Thoracic aorta (tissue), 2 donors: Measurements from ENCODE around the gene HIPK4. TPM values are rescaled to one million over a fixed set of nuclear protein-coding genes. Genes with fewer than 3 reads are reported as not detected.
"Not testable (repeated sequence)": the region's sequence is repeated elsewhere in the genome, so short reads cannot be mapped to it uniquely, and the experiment has no call there.

Experiments
- ATAC-seq: fragments of 150-250 bp; one replicate; pipeline ENCODE4 v1.8.0; 2017; ENCODE audit warnings: low read depth; ENCODE audit not compliant: insufficient number of reproducible peaks, low FRiP score
- DNase-seq: peaks from one replicate; pipeline ENCODE4 v3.0.0-alpha.2; 2020; ENCODE audit warnings: low spot score
- H3K27ac ChIP-seq, 2 donors: fragments of 200-600 bp; sonication (generic); 1 replicate in 1 of 2; 2 replicates in 1 of 2; pipeline ENCODE4 v1.5.1; 2016; ENCODE audit warnings: mild to moderate bottlenecking in 2 of 2, moderate library complexity in 2 of 2
- H3K27me3 ChIP-seq: fragments of 200-600 bp; sonication (generic); replicated peaks from 2 replicates; pipeline ENCODE4 v1.6.0; 2016; ENCODE audit warnings: mild to moderate bottlenecking; ENCODE audit not compliant: insufficient read depth
- H3K36me3 ChIP-seq: fragments of 200-600 bp; sonication (generic); one replicate; pipeline ENCODE4 v1.5.1; 2016
- H3K4me1 ChIP-seq, 2 donors: fragments of 200-600 bp; sonication (generic); 1 replicate in 1 of 2; 2 replicates in 1 of 2; pipeline versions ENCODE4 v1.5.1 to v1.6.0; 2016; ENCODE audit warnings: low read depth in 2 of 2, mild to moderate bottlenecking in 1 of 2; ENCODE audit not compliant: control insufficient read depth in 1 of 2
- H3K4me3 ChIP-seq: fragments of 200-600 bp; sonication (generic); 2 replicates; pipeline ENCODE4 v1.5.1; 2016; ENCODE audit warnings: mild to moderate bottlenecking
- H3K9me3 ChIP-seq: fragments of 200-600 bp; sonication (generic); 2 replicates; pipeline ENCODE4 v1.5.1; 2016
- total RNA-seq, 2 donors: library from RNA; depleted of rRNA; stranded (reverse); fragments of >200 nt; gene quantifications; one replicate each; pipeline versions ENCODE4 v1.1.0 to v1.2.3, GENCODE V29; 2016
- TF ChIP-seq, protein P1 (sequence below): fragments of 200-600 bp; sonication (generic); IDR thresholded peaks from one replicate; pipeline ENCODE4 v1.5.1; 2019; ENCODE audit warnings: antibody characterized with exemption

Gene HIPK4
- total RNA-seq, 2 donors from 2014 or later = not detected

- TF ChIP-seq, protein P1, sequence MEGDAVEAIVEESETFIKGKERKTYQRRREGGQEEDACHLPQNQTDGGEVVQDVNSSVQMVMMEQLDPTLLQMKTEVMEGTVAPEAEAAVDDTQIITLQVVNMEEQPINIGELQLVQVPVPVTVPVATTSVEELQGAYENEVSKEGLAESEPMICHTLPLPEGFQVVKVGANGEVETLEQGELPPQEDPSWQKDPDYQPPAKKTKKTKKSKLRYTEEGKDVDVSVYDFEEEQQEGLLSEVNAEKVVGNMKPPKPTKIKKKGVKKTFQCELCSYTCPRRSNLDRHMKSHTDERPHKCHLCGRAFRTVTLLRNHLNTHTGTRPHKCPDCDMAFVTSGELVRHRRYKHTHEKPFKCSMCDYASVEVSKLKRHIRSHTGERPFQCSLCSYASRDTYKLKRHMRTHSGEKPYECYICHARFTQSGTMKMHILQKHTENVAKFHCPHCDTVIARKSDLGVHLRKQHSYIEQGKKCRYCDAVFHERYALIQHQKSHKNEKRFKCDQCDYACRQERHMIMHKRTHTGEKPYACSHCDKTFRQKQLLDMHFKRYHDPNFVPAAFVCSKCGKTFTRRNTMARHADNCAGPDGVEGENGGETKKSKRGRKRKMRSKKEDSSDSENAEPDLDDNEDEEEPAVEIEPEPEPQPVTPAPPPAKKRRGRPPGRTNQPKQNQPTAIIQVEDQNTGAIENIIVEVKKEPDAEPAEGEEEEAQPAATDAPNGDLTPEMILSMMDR = no peak
- no peaks in the 10 kb centered on the region for H3K9me3 ChIP-seq
- no peak within 1 kb of the TSS for H3K27ac ChIP-seq
- no peaks in the 10 kb centered on the region for H3K27me3 ChIP-seq
- H3K36me3 ChIP-seq = no peaks in the 10 kb centered on the region
- H3K4me1 ChIP-seq = peaks cover 4 to 9% of the 10 kb centered on the region in 2 donors
- DNase-seq (no peak), ATAC-seq (no peak)
- H3K4me3 ChIP-seq = no peak within 1 kb of the TSS
These were observed 23.4 kb upstream of the HIPK4 start, which contains the start of gene PRX for GRCh38 chr19:40413291-40413845. PRX (minus strand) TSS chr19:40413378; CDS start chr19:40407932, 5,446 bp downstream.

GRCh38 chr19:40412866-40413265 lies 22.9 kb upstream of the HIPK4 start:
- DNase-seq (no peak), ATAC-seq (no peak)
- Histone ChIP-seq H3K36me3 (no peaks in the 10 kb centered on the region), H3K4me3 (no peak overlapping the region), H3K27me3 (no peaks in the 10 kb centered on the region), H3K9me3 (no peaks in the 10 kb centered on the region), H3K4me1 (peaks cover 4 to 9% of the 10 kb centered on the region in 2 donors), H3K27ac (no peak overlapping the region)
- TF ChIP-seq, protein P1 = no peak

GRCh38 chr19:40411958-40412499 lies 22.0 kb upstream of the HIPK4 start:
- Histone ChIP-seq H3K27me3 (no peaks in the 10 kb centered on the region), H3K9me3 (no peaks in the 10 kb centered on the region), H3K36me3 (no peaks in the 10 kb centered on the region), H3K27ac (peak overlapping the region in 1 of 2 donors; percentile 4), H3K4me1 (peaks cover 4 to 9% of the 10 kb centered on the region in 2 donors), H3K4me3 (no peak overlapping the region)
- DNase-seq (no peak), ATAC-seq (no peak)
- TF ChIP-seq, protein P1 = no peak

GRCh38 chr19:40411125-40411842 lies 21.3 kb upstream of the HIPK4 start:
- H3K36me3 ChIP-seq = no peaks in the 10 kb centered on the region
- H3K9me3 ChIP-seq = no peaks in the 10 kb centered on the region
- H3K27me3 ChIP-seq = no peaks in the 10 kb centered on the region
- no peak overlapping the region for H3K4me3 ChIP-seq
- no peak for ATAC-seq
- H3K27ac ChIP-seq = peak overlapping the region in 1 of 2 donors; percentile 4
- no peak for DNase-seq
- TF ChIP-seq, protein P1 = no peak
- H3K4me1 ChIP-seq = peaks cover 4 to 9% of the 10 kb centered on the region in 2 donors

DNA sequence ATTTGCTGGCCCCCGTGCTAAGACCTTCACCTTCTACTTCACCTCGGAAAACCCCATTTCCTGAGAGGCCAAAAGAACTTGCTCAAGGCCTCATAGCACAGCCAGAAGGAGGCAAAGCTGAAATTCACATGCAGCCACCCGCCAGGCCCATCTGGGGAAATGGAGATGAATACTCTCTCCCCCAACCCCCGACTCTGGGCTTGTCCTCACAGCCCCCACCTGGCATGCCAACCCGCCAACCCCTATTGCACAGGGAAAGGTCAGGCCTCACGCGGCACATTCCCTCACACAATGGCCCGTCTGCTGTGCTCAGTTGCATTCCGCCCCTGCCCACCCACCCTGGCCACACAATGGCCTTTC lies 20.0 kb upstream of the HIPK4 start:
- TF ChIP-seq, protein P1 = no peak
- H3K27me3 ChIP-seq = no peaks in the 10 kb centered on the region
- H3K9me3 ChIP-seq = no peaks in the 10 kb centered on the region
- no peaks in the 10 kb centered on the region for H3K36me3 ChIP-seq
- DNase-seq (no peak), ATAC-seq (no peak)
- peaks cover 4 to 11% of the 10 kb centered on the region in 2 donors for H3K4me1 ChIP-seq
- H3K27ac ChIP-seq = no peak overlapping the region
- no peak overlapping the region for H3K4me3 ChIP-seq

DNA sequence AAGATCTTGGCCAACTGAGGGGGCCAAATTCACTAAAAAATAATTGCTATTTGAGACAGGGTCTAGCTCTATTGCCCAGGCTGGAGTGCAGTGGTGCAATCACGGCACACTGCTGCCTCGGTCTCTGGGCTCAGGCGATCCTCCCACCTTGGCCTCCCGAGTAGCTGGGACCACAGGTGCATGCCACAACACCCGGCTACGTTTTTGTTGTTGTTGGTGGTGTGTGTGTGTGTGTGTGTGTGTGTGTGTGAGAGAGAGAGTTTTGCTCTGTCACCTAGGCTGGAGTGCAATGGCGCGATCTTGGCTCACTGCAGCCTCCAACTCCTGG lies 18.6 kb upstream of the HIPK4 start:
- H3K27me3 ChIP-seq, H3K4me3 ChIP-seq, ATAC-seq, H3K9me3 ChIP-seq, H3K27ac ChIP-seq, H3K36me3 ChIP-seq, DNase-seq: not testable (repeated sequence)
- H3K4me1 ChIP-seq = peaks cover 4 to 16% of the 10 kb centered on the region in 2 donors
